RPMI8226 (cell line): ENCODE measurements around the gene FAAP100.
"Not testable (repeated sequence)": the region's sequence is repeated elsewhere in the genome, so short reads cannot be mapped to it uniquely, and the experiment has no call there.

Source experiments
- DNase-seq: peaks from one replicate; pipeline ENCODE4 v3.0.0-alpha.2; 2015

The FAAP100 gene

DNA sequence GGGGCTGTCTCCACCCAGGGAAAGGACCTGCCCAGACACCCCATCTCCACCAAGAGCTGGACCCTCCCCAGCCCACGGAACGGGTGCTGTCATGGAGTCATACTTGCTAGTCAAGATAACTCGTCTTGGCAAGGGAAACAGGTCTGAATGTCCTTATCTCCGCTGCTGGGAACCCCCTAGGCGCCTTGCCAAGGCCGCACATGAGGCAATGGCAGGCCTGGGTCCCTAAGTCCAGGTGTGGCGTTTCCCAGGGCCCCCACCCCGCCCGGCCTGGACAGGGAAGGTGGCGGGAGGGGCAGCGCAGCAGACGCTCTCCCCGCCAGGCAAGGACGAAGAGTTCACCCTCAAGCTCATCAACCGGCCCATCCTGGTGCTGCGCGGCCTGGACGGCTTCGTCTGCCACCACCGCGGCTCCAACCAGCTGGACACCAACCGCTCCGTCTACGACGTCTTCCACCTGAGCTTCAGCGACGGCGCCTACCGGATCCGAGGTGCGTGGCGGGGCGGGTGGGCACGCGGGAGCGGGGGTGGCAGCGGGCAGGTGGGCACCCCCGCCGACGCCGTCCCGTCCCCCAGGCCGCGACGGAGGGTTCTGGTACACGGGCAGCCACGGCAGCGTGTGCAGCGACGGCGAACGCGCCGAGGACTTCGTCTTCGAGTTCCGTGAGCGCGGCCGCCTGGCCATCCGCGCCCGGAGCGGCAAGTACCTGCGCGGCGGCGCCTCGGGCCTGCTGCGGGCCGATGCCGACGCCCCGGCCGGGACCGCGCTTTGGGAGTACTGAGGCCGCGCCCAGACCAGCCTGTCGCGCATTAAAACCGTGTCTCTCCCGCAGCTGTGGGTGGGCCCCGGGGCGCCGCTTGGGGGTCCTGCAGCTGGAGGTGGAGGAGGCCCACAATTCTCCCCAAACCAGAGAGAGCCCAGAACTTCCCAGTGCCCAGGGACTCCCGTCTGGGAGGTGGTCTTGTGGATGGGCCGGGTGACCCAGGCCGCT is 15.6 kb downstream of the FAAP100 start:
- DNase-seq, result no peak

DNA sequence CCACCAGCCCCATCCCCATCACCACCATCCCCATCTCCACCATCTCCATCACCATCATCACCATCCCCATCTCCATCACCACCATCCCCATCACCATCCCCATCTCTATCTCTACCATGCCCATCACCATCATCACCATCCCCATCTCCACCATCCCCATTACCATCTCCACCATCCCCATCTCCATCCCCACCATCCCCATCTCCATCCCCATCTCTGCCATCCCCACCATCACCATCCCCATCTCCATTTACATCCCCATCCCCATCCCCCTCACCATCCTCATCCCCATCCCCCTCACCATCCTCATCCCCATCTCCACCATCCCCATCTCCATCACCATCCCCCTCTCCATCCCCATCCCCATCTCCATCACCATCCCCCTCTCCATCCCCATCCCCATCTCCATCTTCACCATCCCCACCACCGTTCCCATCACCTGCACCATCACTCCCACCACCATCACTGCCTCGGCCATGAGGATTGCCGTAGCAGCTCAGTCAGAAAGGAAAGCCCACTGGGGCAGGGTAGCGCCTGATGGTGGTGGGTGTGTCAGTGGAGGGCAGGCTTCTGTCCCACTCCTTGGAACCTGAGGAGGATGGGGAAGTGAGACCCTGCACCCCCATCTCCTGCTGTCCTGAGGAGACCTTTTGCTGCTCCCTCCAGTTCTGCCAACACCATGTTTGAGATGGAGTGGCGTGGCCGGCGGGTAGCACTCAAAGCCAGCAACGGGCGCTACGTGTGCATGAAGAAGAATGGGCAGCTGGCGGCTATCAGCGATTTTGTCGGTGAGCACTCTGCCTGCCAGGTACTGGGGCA is 16.5 kb downstream of the FAAP100 start:
- no peak for DNase-seq

DNA sequence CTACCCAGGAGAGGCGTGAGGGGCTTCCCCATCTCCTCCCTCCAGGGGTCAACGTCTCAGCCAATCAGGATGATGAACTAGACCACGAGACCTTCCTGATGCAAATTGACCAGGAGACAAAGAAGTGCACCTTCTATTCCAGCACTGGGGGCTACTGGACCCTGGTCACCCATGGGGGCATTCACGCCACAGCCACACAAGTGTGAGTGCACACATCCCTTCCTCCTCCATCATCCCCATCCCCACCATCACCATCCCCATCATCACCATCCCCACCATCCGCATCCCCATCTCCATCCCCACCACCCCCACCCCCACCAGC is 17.2 kb downstream of the FAAP100 start:
- DNase-seq, result no peak

DNA sequence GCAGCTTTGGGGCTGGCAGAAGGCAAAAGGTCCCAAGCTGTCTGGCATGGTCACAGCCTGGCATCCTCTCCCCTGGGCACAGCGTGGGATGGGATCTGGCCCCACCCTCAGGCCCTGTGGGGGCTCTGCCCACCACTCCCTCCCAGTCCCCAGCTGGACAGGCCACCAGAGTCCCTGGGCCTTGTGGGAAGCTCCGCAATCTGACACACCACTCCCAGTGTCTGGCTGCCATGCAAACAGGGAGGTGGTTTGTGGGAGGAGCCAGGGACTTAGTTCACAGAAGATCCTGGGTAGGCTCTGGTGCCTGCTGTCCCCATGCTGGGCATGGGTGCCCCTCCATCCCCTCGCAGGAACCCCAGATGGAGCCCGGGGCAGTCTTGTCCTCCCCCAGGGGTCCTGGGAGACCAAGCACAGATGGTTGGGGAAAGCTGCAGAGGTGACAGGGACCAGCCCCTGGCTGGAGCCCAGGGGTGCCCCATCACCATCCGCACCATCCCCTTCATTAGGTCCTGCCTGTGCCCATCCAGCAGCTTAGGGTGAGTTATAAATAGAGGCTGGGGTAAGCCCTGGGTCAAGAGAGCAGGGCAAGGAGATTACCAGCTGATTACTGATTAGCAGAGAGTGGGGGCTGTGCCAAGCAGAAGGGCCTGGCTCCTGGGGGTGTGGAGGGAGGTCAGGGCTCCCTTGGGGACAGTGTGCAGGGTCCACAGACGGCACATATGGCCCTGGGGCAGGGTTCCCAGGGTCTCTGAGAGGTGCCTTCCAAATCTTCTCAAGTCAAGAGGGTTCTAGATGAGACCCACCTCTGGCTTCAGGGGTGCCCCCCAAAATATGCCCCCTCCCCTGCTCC is 17.8 kb downstream of the FAAP100 start:
- DNase-seq, result peak; percentile 47

DNA sequence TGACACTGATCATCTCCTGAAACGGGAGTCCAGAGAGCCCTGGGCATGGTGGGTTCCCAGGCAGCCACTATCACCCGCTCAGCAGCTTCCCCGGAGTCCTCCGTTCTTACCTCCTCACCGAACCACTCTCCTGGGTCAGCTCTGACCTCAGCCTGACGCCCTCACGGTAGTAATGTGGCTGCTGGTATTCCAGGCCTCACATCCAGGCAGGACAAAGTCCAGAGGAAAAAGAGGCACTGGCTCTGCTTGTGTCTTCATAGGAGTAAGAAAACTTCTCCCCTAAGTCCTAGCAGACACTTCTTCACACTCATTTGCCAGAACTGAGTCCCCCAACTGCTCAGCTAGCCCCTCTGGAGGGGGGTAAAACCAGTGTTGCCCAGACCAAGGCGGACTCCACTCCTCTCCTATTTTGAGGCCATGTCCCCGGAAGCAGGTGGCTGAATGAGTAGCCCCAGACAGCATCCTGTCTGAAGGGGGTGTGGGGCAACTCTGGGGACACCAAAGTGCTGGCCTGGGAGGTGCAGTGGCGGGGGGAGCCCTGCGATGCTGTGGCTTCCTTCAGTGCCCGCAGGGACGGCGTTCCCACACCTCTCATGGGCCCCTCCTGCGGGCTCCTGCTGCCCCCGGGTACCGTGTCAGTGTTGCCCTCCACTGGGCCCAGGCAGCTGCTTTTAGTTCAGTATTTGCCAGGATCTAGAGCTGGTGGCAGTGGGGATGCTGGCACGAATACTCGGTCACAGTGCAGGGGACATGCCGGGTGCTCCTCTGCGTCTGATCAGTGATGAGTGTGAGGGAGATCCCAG is 18.6 kb downstream of the FAAP100 start:
- peak; percentile 50 for DNase-seq

DNA sequence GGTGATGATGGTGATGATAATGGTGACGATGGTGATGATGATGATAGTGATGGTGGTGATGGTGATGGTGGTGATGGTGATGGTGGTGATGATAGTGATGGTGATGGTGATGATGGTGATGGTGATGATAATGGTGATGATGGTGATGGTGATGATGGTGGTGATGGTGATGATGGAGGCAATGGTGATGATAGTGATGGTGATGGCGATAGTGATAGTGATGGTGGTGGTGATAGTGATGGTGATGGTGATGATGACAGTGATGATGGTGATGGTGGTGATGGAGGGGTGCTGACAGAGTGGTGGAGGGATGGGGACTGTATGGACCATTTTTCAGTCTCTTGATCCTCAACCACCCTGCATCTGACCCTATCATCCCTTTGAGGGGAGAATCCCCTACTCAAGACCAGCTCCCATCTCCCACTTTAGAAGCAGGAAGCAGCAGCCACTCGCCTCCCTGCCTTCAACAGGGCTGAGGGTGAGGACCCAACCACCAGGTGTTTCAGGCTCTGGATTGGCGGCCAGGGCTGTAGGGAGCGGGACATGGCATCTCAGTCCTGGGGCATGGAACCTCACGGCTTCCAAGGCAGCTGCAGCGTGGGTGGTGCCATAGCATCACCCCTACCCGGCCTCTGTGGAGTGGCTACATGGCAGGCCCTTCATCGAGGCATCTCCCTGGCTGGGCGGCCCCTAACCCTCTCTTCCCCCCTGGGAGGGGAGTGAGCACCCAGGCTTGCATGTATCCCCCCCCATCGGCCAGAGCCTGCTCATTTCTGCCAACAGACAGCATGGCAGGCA is 19.5 kb downstream of the FAAP100 start:
- no peak for DNase-seq

DNA sequence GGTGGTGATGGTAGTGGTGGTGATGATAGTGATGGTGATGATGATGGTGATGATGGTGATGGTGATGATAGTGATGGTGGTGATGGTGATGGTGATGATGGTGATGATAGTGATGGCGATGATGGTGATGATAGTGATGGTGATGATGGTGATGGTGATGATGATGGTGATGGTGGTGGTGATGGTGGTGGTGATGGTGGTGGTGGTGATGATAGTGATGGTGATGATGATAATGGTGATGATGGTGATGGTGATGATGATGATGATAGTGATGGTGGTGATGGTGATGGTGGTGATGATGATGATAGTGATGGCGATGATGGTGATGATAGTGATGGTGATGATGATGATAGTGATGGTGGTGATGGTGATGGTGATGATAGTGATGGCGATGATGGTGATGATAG is 20.2 kb downstream of the FAAP100 start:
- not testable (repeated sequence) for DNase-seq

DNA sequence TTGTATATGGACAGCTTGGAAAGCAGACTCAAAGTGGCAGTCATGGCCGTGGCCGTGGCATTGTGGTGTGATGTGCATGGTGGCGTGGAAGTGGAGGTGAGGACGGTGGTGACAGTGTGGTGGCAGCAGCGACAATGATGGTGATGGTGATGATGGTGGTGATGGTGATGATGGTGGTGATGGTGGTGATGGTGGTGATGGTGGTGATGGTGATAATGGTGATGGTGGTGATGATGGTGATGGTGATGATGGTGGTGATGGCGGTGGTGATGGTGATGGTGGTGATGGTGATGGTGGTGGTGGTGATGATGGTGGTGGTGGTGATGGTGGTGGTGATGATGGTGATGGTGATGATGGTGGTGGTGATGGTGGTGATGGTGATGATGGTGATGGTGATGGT is 21.1 kb downstream of the FAAP100 start:
- not testable (repeated sequence) for DNase-seq

DNA sequence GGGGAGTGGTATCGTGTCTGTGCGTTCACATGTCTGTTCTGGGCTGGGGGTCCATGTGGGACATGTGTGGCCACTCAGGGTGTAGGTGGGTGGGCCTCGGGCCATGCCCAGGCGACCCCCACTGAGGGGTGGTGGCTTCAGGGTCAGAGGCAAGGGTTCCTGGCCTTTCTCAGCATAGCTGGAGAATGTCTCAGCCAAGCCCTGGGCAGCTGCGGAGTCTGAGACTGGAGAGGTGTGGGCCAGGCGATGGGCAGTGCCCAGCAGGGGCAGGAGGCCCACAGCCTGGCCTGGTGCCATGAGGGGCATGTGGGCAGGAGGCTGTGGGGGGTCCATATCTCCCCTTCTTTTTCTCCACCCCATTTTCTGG is 22.7 kb downstream of the FAAP100 start:
- DNase-seq, result no peak

DNA sequence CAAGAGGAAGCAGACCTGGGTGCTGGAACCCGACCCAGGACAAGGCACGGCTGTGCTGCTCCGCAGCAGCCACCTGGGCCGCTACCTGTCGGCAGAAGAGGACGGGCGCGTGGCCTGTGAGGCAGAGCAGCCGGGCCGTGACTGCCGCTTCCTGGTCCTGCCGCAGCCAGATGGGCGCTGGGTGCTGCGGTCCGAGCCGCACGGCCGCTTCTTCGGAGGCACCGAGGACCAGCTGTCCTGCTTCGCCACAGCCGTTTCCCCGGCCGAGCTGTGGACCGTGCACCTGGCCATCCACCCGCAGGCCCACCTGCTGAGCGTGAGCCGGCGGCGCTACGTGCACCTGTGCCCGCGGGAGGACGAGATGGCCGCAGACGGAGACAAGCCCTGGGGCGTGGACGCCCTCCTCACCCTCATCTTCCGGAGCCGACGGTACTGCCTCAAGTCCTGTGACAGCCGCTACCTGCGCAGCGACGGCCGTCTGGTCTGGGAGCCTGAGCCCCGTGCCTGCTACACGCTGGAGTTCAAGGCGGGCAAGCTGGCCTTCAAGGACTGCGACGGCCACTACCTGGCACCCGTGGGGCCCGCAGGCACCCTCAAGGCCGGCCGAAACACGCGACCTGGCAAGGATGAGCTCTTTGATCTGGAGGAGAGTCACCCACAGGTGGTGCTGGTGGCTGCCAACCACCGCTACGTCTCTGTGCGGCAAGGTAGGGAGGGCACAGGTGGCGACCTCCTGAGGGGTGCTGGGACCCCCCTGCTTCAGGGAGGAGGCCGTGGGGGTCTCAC is 23.3 kb downstream of the FAAP100 start:
- no peak for DNase-seq

DNA sequence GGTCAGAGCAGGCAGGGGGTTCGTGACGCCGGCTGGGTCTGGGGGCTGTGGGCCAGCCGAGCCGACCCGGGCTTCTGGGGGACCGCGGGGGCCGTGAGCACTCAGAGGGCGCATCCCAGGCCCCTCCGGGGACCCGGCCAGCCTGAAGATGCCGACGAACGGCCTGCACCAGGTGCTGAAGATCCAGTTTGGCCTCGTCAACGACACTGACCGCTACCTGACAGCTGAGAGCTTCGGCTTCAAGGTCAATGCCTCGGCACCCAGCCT is 23.8 kb downstream of the FAAP100 start:
- no peak for DNase-seq

DNA sequence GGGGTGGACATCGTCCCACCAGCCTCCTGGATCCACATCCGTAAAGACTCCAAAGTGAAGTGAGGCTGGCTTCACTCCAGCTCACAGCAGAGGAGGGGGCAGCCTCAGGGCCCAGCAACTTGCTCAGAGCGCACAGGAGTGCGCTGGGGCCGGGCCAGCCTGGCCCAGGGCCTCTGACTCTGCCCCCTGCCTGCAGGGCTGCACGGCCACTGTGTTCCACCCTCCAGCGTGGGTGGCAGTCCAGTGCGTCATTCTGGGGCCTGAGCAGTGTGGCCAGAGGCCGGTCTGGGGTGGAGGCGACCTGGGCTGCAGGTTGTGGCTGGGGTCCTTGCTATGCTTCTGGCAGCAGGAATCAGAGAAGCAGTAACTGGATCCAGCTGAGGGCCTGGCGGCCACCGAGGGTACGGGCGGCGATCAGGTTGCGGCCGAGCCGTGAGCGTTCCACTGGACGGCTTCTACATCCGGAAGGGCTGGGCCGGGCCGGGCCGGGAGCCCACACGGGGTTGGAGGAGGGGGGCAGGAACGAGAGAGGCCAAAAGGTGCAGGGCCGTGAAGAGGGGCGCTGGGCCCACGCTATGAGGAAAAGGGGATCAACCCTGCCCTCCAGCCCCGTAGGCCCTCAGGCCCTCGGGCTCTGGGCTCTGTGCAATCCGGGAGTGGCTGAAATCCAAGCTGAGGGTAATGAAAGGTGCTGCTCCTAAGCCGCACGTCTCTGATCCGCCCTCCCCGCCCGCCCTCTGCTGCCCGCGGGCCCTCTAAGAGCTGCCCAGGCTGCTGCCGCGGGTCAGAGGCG is 24.4 kb downstream of the FAAP100 start, which contains the start of gene FSCN2:
Gene FSCN2 (plus strand): TSS at position 787 of the 793 bp plus-strand sequence. CDS start 155 bp downstream, outside the sequence.
- no peak for DNase-seq

DNA sequence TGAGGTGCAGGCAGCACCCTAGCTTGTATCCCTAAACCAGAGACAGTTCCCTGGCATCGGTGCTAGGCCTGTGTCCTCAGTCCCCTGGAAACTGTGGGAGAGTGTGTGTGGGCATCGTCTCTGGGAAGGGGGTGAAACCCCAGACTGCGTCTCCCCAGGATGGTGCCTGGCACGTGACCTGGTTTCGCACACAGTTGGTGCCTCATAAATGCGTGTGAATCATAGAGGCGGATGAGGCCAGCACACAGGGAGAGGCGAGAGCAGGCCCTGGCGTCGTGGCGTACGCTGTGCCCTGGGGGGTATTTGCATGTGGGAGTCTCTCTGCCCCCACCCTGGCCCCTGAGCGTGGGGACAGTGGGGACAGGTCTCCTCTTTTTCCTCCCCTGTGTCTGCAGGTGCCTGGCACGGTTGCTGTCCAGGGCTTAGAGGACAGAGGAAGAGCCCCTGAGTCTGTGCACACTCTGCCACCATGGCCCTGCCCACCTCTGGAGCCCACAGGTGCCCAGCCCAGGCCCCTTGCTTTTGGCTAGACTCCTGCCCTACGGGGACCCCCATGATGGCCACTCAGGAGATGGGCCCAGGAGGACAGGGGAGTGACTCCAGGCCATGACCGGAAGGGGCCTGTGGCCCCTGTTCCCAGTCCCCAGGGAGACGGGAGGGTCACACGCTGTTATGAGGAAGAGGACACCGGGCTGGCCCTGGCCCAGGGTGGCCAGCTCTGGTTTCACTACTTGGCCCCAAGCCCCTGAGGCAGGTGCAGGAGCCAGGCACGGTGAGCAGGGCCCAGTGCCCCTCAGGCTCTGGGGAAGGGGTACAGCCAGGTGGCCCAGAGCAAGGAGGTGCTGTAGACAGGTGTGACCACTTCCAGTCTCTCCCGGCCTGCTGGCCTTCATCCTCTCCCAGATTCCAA is 25.2 kb downstream of the FAAP100 start:
- no peak for DNase-seq

DNA sequence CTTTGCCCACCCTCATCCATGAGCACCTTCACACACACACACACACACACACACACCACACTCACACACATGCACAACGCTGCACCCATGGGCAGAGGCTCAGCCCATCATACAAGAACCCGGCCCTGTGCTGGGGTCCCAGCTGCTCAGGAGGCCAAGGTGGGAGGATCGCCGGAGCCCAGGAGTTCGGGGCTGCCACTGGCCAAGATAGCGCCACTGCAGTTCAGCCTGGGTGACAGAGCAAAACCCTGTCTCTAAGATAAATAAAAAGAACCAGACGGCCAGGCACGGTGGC is 27.3 kb downstream of the FAAP100 start:
- DNase-seq, result no peak

DNA sequence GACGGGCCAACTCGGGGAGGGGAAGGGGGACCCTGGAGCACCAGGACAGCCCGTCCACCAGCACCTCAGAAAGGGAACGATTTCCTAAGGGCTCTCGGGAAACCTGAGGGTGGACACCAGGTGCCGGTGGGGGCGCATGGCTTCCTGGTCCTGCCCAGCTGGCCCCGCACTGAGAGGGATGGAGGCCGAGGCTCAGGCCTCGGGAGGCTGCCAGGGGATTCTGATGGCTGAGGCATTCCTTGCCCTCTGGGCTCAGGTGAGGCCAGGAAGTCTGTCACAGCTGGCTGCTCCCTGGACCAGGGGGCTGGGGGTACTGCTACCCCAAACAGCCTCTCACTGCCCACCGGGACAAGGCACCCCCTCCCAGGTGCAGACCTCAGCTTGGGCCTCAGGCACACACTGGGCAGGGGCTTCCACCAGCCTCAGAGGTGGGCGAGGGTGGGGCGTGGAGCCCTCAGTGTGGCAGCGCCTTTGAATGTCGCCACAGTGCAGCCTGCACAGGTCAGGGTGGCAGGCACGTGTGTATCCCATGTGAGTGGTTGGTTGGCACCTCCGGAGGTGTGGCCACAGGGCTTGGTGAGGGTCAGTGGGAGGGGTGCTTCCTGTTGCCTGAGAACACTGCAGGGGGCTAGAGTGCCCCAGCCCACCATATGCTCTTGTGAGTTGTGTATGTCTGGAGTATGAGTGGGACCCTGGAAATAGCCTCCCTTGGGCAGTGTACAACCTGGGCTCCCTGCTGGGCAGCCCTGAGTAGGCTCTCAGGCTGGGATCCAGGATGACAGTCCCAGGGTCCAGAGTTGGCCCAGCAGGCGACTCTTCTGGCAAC is 27.9 kb downstream of the FAAP100 start:
- DNase-seq, result no peak

DNA sequence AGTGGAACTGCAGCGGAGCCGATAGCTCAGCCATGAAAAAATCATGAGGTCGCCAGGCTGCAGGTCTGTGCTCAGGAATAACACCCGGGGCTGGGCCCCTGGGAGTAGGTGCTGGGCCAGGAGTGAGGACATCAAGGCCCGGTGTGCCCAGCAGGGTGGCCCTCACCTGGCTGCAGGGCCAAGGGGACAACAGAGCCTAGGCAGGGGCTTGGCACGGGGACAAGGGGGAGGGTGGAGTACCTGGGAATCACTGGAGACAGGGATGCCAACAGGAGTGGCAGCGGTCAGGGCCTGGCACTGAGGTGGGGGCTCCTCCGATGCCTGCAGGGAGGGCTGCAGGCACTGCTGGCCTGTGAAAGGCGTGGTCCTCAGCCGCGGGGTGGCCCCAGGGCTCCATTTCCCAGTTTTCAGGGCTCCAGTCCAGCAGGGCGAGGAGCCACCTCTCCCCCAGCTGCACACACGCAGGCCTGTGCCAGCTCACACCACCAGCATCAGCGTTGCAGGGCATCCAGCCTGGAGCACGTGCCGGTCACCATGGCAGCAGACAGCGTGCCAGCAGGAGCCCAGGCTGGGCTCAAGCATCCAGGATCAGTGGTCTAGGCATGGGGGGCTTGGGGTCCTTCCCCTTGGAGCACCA is 28.6 kb downstream of the FAAP100 start:
- DNase-seq, result no peak
